ENCODE data around the gene SHE.

Gene SHE

GRCh38 chr1:154445040-154445472, 57.2 kb downstream of the SHE start:
- DNase-seq (ENCODE audit: low spot score): peak; percentile 57

DNA sequence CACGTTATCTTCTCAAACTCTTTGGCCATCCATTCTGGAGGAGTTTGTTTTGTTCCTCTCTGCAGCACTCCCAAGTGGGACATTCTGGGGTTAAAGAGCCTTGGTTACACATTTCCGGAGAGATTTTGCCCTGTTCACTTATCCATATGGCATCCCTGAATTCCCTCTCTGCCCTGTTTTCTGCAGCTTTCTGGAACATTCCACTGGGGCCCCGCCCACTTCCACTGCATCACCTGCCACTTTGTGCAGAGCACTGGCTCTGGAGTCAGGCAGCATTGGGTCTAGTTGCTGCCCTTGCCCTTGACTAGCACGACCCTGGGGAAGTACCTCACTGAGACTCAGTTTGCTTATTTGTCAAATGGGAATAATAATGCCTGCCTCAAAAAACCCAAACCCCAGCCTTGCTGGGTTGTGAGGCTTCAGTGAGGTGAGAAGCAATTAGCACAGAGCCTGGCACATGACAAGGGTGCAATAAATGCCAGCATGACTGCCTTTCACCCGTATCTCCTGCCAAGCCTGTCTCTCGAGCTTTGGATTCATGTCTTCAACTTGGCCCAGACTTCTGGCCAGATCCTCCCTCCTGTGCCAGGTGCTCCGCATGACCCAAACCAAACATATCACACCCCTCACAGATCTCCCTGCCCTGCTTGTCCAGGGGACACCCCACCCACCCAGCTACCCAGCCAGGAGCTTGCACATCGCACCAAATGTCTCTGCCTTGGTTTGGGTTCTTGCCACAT, 58.8 kb downstream of the SHE start:
- DNase-seq (ENCODE audit: low spot score): no peak

GRCh38 chr1:154442006-154442740, 60.0 kb downstream of the SHE start:
- no peak for DNase-seq (ENCODE audit: low spot score)

GRCh38 chr1:154441241-154441888, 60.8 kb downstream of the SHE start:
- no peak for DNase-seq (ENCODE audit: low spot score)

- no peak for DNase-seq (ENCODE audit: low spot score)
Observed at GRCh38 chr1:154440036-154440804, 62.0 kb downstream of the SHE start.

DNA sequence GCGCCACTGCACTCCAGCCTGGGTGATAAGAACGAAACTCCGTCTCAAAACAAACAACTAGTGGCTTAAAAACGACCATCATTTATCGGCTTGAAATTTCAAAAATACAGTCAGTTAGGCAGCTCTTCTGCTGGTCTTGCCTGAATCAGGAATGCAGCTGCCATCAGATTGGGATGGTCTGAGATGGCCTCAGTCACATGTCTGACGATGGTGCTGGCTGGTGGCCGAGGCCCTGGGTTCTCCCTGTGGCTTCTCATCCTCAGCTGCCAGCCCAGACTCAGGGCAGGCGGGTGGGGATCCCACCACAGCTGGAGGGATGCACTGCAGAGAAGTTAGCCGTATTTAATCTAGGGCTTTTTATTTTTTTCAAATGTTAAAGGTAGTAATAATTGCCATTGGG, 65.8 kb downstream of the SHE start:
- no peak for DNase-seq (ENCODE audit: low spot score)

- DNase-seq (ENCODE audit: low spot score): no peak
Observed at GRCh38 chr1:154435599-154436200, 66.5 kb downstream of the SHE start.

- no peak for DNase-seq (ENCODE audit: low spot score)
Observed at GRCh38 chr1:154434346-154435085, 67.7 kb downstream of the SHE start.

- DNase-seq (ENCODE audit: low spot score): peak; percentile 72
Observed at GRCh38 chr1:154433161-154433764, 68.9 kb downstream of the SHE start.

DNA sequence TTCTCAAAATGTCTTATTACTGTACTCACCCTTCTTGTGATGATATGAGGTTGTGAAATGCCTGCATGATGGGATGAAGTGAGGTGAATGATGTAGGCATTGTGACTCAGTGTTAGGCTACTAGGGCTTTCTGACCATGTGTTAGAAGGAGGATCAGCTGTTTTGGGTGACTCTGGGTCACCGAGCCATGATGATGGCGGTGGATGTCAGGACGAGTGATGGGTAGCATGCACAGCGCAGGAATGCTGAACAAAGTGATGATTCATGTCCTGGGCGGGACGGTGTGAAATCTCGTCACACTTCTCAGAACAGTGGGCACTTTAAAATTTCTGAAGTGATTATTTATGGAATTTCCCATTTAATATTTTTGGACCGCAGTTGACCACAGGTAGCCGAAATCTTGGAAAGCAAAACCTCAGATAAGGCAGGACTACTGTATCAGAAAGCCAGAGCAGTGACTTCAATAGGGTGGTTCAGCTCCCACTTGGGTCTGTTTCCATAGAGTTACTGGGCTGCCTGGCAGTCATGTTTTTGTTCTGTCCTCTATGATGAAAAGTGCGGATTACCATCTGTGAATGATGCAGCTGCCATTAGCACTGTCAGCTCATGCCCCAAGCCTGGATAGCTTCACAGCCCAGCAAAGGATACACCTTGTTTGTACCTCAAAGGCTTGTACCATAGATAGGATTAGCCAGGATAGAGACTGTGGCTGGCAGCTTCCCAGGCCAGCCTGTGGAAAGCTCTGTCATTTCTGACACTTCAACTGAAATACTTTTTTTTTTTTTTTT, 70.4 kb downstream of the SHE start:
- DNase-seq (ENCODE audit: low spot score): peak; percentile 80

GRCh38 chr1:154430903-154431302, 71.3 kb downstream of the SHE start:
- no peak for DNase-seq (ENCODE audit: low spot score)

DNA sequence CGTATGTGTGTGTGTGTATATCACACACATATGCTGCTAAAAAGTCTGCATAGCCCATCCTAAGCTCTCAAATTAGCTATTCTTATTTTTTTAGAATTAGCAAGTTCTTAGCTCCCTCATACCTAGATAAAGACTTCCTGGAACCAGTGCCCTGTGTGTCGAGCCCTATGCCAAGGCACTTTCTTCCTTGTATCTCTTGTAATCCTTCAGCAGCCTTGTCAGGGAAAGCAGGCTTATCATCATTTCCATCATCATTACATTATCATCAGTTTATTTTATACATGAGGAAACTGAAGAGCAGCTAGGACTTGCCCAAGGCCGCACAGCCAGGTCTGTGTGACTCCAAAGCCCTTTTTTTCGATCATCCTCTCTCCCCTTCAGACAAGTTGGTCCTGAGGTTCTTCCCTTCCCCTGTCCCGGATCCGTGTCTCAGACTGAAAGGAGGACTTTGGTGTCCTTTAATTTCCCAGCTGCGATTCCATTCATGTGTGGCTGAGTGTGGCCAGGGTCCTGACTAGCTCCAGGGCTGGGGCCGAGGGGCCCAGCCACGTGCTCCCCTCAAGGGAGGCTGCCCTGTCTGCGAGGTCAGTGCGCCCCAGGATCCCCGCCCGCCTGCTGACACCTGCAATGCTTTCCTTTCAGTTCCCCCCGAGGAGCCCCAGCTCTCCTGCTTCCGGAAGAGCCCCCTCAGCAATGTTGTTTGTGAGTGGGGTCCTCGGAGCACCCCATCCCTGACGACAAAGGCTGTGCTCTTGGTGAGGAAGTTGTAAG, 72.2 kb downstream of the SHE start:
- no peak for DNase-seq (ENCODE audit: low spot score)
